Measurements from ENCODE around the gene TRAF3.
"Not testable (repeated sequence)": the region's sequence is repeated elsewhere in the genome, so short reads cannot be mapped to it uniquely, and the experiment has no call there.

The TRAF3 gene

GRCh38 chr14:102765770-102766169, 11.5 kb upstream of the TRAF3 start:
- not testable (repeated sequence) for H3K9me3 Mint-ChIP-seq, H3K27me3 Mint-ChIP-seq, H3K36me3 Mint-ChIP-seq, H3K4me3 Mint-ChIP-seq, ATAC-seq
- H3K27ac Mint-ChIP-seq = peak overlapping the region; percentile 85
- peaks cover 79% of the 10 kb centered on the region for H3K4me1 Mint-ChIP-seq

GRCh38 chr14:102768223-102769048, 8.8 kb upstream of the TRAF3 start:
- Mint-ChIP-seq H3K4me1 (peaks cover 86% of the 10 kb centered on the region), H3K9me3 (peaks cover 5% of the 10 kb centered on the region), H3K27ac (peak overlapping the region; percentile 89), H3K36me3 (no peaks in the 10 kb centered on the region), H3K27me3 (no peaks in the 10 kb centered on the region), H3K4me3 (no peak overlapping the region)
- peak; percentile 92 for ATAC-seq

- Mint-ChIP-seq H3K4me3 (no peak overlapping the region), H3K27me3 (no peaks in the 10 kb centered on the region), H3K27ac (peak overlapping the region; percentile 89), H3K9me3 (peaks cover 5% of the 10 kb centered on the region), H3K4me1 (peaks cover 86% of the 10 kb centered on the region), H3K36me3 (no peaks in the 10 kb centered on the region)
- no peak for ATAC-seq
Measured at GRCh38 chr14:102769049-102769327, 8.3 kb upstream of the TRAF3 start.

GRCh38 chr14:102770147-102771123, 6.8 kb upstream of the TRAF3 start:
- Mint-ChIP-seq H3K4me3 (no peak overlapping the region), H3K27me3 (no peaks in the 10 kb centered on the region), H3K36me3 (no peaks in the 10 kb centered on the region), H3K27ac (peak overlapping the region; percentile 89), H3K9me3 (peaks cover 5% of the 10 kb centered on the region), H3K4me1 (peaks cover 85% of the 10 kb centered on the region)
- no peak for ATAC-seq

GRCh38 chr14:102771144-102771543, 6.1 kb upstream of the TRAF3 start:
- Mint-ChIP-seq H3K4me3 (no peak overlapping the region), H3K27me3 (no peaks in the 10 kb centered on the region), H3K9me3 (peaks cover 3% of the 10 kb centered on the region), H3K36me3 (no peaks in the 10 kb centered on the region), H3K4me1 (peaks cover 85% of the 10 kb centered on the region), H3K27ac (peak overlapping the region; percentile 89)
- no peak for ATAC-seq

GRCh38 chr14:102772781-102773570, 4.3 kb upstream of the TRAF3 start:
- Mint-ChIP-seq H3K9me3 (peaks cover 3% of the 10 kb centered on the region), H3K4me1 (peaks cover 82% of the 10 kb centered on the region), H3K36me3 (no peaks in the 10 kb centered on the region), H3K4me3 (peak overlapping the region; percentile 52), H3K27me3 (no peaks in the 10 kb centered on the region), H3K27ac (peak overlapping the region; percentile 93)
- no peak for ATAC-seq

GRCh38 chr14:102774391-102775153, 2.7 kb upstream of the TRAF3 start:
- Mint-ChIP-seq H3K9me3 (peaks cover 3% of the 10 kb centered on the region), H3K4me1 (peaks cover 81% of the 10 kb centered on the region), H3K27me3 (no peaks in the 10 kb centered on the region), H3K4me3 (peak overlapping the region; percentile 60), H3K36me3 (peaks cover 10% of the 10 kb centered on the region), H3K27ac (peak overlapping the region; percentile 93)
- ATAC-seq = peak; percentile 66

GRCh38 chr14:102775855-102776760, 1.1 kb upstream of the TRAF3 start:
- peaks cover 25% of the 10 kb centered on the region for H3K36me3 Mint-ChIP-seq
- peaks cover 82% of the 10 kb centered on the region for H3K4me1 Mint-ChIP-seq
- H3K9me3 Mint-ChIP-seq = peaks cover 3% of the 10 kb centered on the region
- peak overlapping the region; percentile 79 for H3K4me3 Mint-ChIP-seq
- peak overlapping the region; percentile 93 for H3K27ac Mint-ChIP-seq
- ATAC-seq = no peak
- no peaks in the 10 kb centered on the region for H3K27me3 Mint-ChIP-seq

- peak overlapping the region; percentile 96 for H3K27ac Mint-ChIP-seq
- H3K4me3 Mint-ChIP-seq = peak overlapping the region; percentile 79
- H3K27me3 Mint-ChIP-seq = no peaks in the 10 kb centered on the region
- peaks cover 81% of the 10 kb centered on the region for H3K4me1 Mint-ChIP-seq
- H3K36me3 Mint-ChIP-seq = peaks cover 28% of the 10 kb centered on the region
- peak; percentile 53 for ATAC-seq
- H3K9me3 Mint-ChIP-seq = peaks cover 3% of the 10 kb centered on the region
Measured at GRCh38 chr14:102777711-102778337, 575 bp downstream of the TRAF3 start.

- H3K27ac Mint-ChIP-seq = peak overlapping the region; percentile 96
- peaks cover 81% of the 10 kb centered on the region for H3K4me1 Mint-ChIP-seq
- no peak for ATAC-seq
- peak overlapping the region; percentile 79 for H3K4me3 Mint-ChIP-seq
- H3K9me3 Mint-ChIP-seq = no peaks in the 10 kb centered on the region
- peaks cover 28% of the 10 kb centered on the region for H3K36me3 Mint-ChIP-seq
- no peaks in the 10 kb centered on the region for H3K27me3 Mint-ChIP-seq
Measured at GRCh38 chr14:102778338-102779083, 1.3 kb downstream of the TRAF3 start.

GRCh38 chr14:102779084-102779462, 1.8 kb downstream of the TRAF3 start:
- no peaks in the 10 kb centered on the region for H3K9me3 Mint-ChIP-seq
- peaks cover 81% of the 10 kb centered on the region for H3K4me1 Mint-ChIP-seq
- no peaks in the 10 kb centered on the region for H3K27me3 Mint-ChIP-seq
- H3K36me3 Mint-ChIP-seq = peaks cover 28% of the 10 kb centered on the region
- peak overlapping the region; percentile 96 for H3K27ac Mint-ChIP-seq
- H3K4me3 Mint-ChIP-seq = peak overlapping the region; percentile 79
- no peak for ATAC-seq

- Mint-ChIP-seq H3K4me3 (peak overlapping the region; percentile 79), H3K4me1 (peaks cover 81% of the 10 kb centered on the region), H3K9me3 (no peaks in the 10 kb centered on the region), H3K27me3 (no peaks in the 10 kb centered on the region), H3K27ac (peak overlapping the region; percentile 96), H3K36me3 (peaks cover 28% of the 10 kb centered on the region)
- ATAC-seq = no peak
Measured at GRCh38 chr14:102779574-102780315, 2.5 kb downstream of the TRAF3 start.

Data from stimulated activated memory B cell treated with anti-CD40 and anti-IgM and Interleukin-4, amounts not matched to agents 10 μg/mL and 1 μg/mL and 100 μg/mL, for 72 hours (primary cell).